Suprapubic skin (tissue), 4 donors: ENCODE data around the gene CTXN1. TPM values are rescaled to one million over a fixed set of nuclear protein-coding genes. Genes with fewer than 3 reads are reported as not detected.

Experiments used
- DNase-seq, 2 donors: peaks; one replicate each; pipeline ENCODE4 v3.0.0-alpha.2; 2019; ENCODE audit warnings: low spot score in 2 of 2
- H3K27ac ChIP-seq: fragments of 200-600 bp; sonication (generic); one replicate; pipeline ENCODE4 v1.5.1; 2019
- H3K27me3 ChIP-seq: fragments of 200-600 bp; sonication (generic); one replicate; pipeline ENCODE4 v1.5.1; 2019
- H3K36me3 ChIP-seq: fragments of 200-600 bp; sonication (generic); one replicate; pipeline ENCODE4 v1.5.1; 2019
- H3K4me1 ChIP-seq: fragments of 200-600 bp; sonication (generic); one replicate; pipeline ENCODE4 v1.5.1; 2019
- H3K4me3 ChIP-seq: fragments of 200-600 bp; sonication (generic); one replicate; pipeline ENCODE4 v1.5.1; 2019; ENCODE audit warnings: mild to moderate bottlenecking
- H3K9me3 ChIP-seq: fragments of 200-600 bp; sonication (generic); one replicate; pipeline ENCODE4 v1.5.1; 2019
- EP300 ChIP-seq: sonication (generic); formaldehyde crosslinking; IDR thresholded peaks from one replicate; pipeline ENCODE4 v1.6.1; 2017; ENCODE audit warnings: antibody characterized with exemption
- POLR2A ChIP-seq, 2 donors: fragments of 450-650 bp; IDR thresholded peaks; one replicate each; pipeline ENCODE4 v1.6.1; 2017; ENCODE audit warnings: antibody characterized with exemption in 2 of 2, mild to moderate bottlenecking in 2 of 2, moderate library complexity in 2 of 2
- POLR2AphosphoS5 ChIP-seq, 3 donors: sonication (generic); formaldehyde crosslinking; IDR thresholded peaks; one replicate each; pipeline ENCODE4 v1.6.1; 2017; ENCODE audit warnings: antibody characterized with exemption in 3 of 3
- WGBS: methylation state at CpG from one replicate; pipeline ENCODE4 v1.1.5; 2018; 5-methylcytosine and 5-hydroxymethylcytosine counted together
- total RNA-seq, 4 donors: library from RNA; depleted of rRNA; stranded (reverse); fragments of >200 nt; gene quantifications; one replicate each; pipeline ENCODE4 v1.1.0, GENCODE V29; 2016
- TF ChIP-seq, protein P1 (sequence below), 2 donors: fragments of 200-600 bp in 1 of 2; fragments of 450-650 bp in 1 of 2; sonication (generic) in 1 of 2; IDR thresholded peaks; one replicate each; pipeline ENCODE4 v1.5.1; 2016 to 2019; ENCODE audit warnings: antibody characterized with exemption in 2 of 2, mild to moderate bottlenecking in 1 of 2, moderate library complexity in 1 of 2

CTXN1 gene
- total RNA-seq, 4 donors from 2014 or later, result 1.2 to 3.6 (median 2.6) TPM

DNA sequence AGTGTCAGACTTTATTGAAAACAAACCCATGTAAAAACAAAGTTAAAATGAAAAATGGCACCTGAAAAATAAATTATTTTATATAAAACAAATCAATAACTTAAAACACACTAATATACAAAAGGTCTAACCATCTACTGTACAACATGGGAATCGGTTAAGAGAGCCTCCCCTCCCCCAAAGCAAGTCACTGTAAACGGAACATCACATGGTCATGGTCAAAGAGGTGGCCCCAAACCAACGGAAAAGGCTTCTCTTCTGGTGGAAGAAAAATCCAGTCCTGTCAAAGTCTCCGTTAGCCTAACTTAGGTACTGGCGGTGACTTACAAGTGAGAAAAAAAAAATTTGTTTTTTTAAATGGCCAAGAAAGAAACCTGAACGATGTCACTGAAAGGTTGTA lies 33.3 kb upstream of the CTXN1 start:
- TF ChIP-seq POLR2AphosphoS5 (IDR thresholded peaks at IDR 0.05) (no peak), POLR2A (IDR thresholded peaks at IDR 0.05) (no peak), EP300 (no peak)
- TF ChIP-seq, protein P1, sequence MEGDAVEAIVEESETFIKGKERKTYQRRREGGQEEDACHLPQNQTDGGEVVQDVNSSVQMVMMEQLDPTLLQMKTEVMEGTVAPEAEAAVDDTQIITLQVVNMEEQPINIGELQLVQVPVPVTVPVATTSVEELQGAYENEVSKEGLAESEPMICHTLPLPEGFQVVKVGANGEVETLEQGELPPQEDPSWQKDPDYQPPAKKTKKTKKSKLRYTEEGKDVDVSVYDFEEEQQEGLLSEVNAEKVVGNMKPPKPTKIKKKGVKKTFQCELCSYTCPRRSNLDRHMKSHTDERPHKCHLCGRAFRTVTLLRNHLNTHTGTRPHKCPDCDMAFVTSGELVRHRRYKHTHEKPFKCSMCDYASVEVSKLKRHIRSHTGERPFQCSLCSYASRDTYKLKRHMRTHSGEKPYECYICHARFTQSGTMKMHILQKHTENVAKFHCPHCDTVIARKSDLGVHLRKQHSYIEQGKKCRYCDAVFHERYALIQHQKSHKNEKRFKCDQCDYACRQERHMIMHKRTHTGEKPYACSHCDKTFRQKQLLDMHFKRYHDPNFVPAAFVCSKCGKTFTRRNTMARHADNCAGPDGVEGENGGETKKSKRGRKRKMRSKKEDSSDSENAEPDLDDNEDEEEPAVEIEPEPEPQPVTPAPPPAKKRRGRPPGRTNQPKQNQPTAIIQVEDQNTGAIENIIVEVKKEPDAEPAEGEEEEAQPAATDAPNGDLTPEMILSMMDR (IDR thresholded peaks at IDR 0.05), result no peak
- Histone ChIP-seq H3K9me3 (no peaks in the 10 kb centered on the region), H3K4me3 (no peak overlapping the region), H3K4me1 (no peaks in the 10 kb centered on the region), H3K27ac (no peak overlapping the region), H3K27me3 (no peaks in the 10 kb centered on the region), H3K36me3 (peaks cover 55% of the 10 kb centered on the region)
- no peak for DNase-seq
- 73% methylated on average over 6 of the region's 6 CpGs for WGBS

DNA sequence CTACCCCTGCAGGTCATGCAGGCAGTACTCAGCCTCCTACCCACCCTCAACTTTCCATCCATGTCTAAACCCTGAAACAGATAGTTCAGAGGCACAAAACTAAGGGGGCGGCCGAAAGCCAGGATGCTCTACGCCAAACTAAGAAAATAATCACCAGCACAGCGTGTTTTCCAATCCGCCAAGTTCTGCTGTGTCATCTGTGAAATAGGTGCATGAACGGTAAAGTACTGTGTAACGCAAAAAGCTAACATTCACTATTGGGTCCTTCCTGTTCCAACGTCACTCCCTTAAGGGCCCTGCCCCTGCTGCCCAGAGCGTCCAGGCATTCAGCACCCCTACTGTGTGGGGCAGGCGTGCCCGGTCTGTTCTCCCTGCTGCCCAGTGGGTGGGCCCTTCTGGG lies 29.8 kb upstream of the CTXN1 start:
- no peaks in the 10 kb centered on the region for H3K4me1 ChIP-seq
- no peak overlapping the region for H3K4me3 ChIP-seq
- no peak for DNase-seq
- TF ChIP-seq POLR2A (IDR thresholded peaks at IDR 0.05) (no peak), POLR2AphosphoS5 (IDR thresholded peaks at IDR 0.05) (no peak), EP300 (no peak)
- TF ChIP-seq, protein P1 (IDR thresholded peaks at IDR 0.05), result no peak
- H3K9me3 ChIP-seq, result no peaks in the 10 kb centered on the region
- H3K27me3 ChIP-seq, result no peaks in the 10 kb centered on the region
- H3K36me3 ChIP-seq, result peaks cover 21% of the 10 kb centered on the region
- H3K27ac ChIP-seq, result no peak overlapping the region
- WGBS, result 83% methylated on average over 9 of the region's 11 CpGs

DNA sequence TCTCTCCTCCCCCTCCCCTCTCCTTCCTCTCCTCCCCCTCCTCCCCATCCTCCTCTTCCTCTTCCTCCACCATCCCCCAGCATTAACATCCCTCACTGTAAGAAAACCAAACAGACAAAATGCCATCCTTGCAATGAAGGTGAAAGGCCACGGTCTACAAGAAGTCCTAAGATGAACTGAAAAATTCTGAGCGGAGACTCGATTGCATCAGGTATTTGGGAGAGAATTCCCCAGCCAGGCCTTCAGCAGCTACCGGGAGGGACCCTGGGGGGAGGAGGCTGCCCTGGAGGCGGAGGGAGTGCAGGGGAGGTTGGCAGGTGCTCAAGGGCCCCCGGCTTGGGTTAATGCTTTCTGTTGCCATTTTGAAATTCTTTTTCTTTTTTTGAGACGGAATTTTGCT lies 27.6 kb upstream of the CTXN1 start:
- Histone ChIP-seq H3K27ac (no peak overlapping the region), H3K4me1 (no peaks in the 10 kb centered on the region), H3K36me3 (peaks cover 7% of the 10 kb centered on the region), H3K9me3 (no peaks in the 10 kb centered on the region), H3K27me3 (no peaks in the 10 kb centered on the region), H3K4me3 (no peak overlapping the region)
- DNase-seq, result no peak
- TF ChIP-seq, protein P1 (IDR thresholded peaks at IDR 0.05), result no peak
- TF ChIP-seq EP300, result no peak
- TF ChIP-seq POLR2A (IDR thresholded peaks at IDR 0.05), result no peak
- no peak for TF ChIP-seq POLR2AphosphoS5 (IDR thresholded peaks at IDR 0.05)
- 82% methylated on average over 7 of the region's 7 CpGs for WGBS

DNA sequence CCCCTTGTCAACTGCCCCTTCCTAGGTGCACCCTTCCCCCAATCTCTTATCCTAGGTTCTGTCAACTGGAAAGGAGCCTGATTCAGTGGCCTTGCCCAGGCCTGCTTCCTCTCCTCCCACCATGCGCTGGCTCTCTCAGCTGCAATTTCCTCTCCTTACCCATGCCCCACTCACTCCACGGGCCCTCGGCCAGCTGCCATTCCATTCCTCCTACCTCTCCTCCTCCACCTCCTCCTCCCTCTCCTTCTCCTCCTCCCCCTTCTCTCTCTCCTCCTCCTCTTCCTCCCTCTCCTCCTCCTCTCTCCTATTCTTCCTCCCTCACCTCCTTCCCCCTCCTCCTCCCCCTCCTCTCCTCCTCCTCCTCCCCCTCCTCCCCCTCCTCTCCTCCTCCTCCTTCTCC lies 27.1 kb upstream of the CTXN1 start:
- Histone ChIP-seq H3K27ac (no peak overlapping the region), H3K27me3 (no peaks in the 10 kb centered on the region), H3K9me3 (no peaks in the 10 kb centered on the region), H3K36me3 (peaks cover 4% of the 10 kb centered on the region), H3K4me1 (no peaks in the 10 kb centered on the region), H3K4me3 (no peak overlapping the region)
- no peak for DNase-seq
- 15% methylated on average over 3 of the region's 3 CpGs for WGBS
- TF ChIP-seq EP300, result no peak
- no peak for TF ChIP-seq POLR2A (IDR thresholded peaks at IDR 0.05)
- TF ChIP-seq, protein P1 (IDR thresholded peaks at IDR 0.05), result no peak
- TF ChIP-seq POLR2AphosphoS5 (IDR thresholded peaks at IDR 0.05), result no peak

DNA sequence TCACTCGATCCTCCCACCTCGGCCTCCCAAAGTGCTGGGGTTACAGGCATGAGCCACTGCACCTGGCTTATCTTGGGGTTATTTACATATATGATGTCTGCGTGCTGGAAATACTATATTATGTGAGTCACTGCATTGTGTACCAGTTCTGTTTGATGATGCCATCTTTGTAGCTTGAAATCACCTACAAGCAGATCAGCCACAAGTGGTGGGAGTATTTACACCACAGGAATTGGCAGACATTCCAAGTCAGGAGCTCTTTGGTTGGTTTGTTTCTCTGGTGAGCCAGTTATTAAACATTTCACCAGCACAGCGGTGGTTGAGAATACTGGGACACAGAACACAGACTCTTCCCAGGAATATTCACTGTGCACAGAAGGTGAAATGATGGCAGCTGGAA lies 22.0 kb upstream of the CTXN1 start:
- Histone ChIP-seq H3K4me1 (peaks cover 10% of the 10 kb centered on the region), H3K36me3 (no peaks in the 10 kb centered on the region), H3K4me3 (no peak overlapping the region), H3K27ac (no peak overlapping the region), H3K9me3 (no peaks in the 10 kb centered on the region), H3K27me3 (no peaks in the 10 kb centered on the region)
- TF ChIP-seq POLR2A (IDR thresholded peaks at IDR 0.05), result no peak
- no peak for TF ChIP-seq POLR2AphosphoS5 (IDR thresholded peaks at IDR 0.05)
- WGBS, result 93% methylated on average over 4 of the region's 4 CpGs
- no peak for DNase-seq

DNA sequence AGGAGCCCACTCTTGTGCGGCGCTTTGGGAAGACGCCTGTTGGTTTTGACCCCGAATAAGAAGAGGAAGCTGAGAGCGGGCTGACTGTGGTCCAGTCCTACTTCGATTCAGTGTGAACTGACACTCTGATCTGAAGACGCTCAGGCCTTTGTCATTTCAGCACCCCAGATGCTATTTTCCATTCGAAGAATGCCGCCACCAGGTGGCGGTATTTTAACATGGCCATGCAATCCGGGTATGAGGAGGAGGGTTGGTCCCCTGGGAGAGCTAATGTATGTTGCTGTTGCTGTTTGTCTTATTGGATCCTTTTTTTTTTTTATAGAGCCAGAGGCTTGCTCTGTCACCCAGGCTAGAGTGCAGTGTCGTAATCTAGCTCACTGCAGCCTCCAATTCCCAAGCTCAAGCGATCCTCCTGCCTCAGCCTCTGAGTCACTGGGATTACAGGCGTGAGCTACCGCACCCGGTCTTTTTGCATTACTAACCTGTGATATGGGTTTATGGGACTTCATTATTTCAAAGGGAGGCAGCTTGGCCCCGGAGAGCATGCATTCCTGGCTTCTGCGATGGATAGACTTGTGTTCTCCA lies 18.3 kb upstream of the CTXN1 start:
- peaks cover 24% of the 10 kb centered on the region for H3K4me1 ChIP-seq
- H3K4me3 ChIP-seq, result peak overlapping the region; percentile 81
- peak overlapping the region; percentile 90 for H3K27ac ChIP-seq
- peaks cover 18% of the 10 kb centered on the region for H3K36me3 ChIP-seq
- TF ChIP-seq POLR2AphosphoS5 (IDR thresholded peaks at IDR 0.05), result no peak
- TF ChIP-seq, protein P1 (IDR thresholded peaks at IDR 0.05), result peak; percentile 69 to 79
- DNase-seq, result peak in 1 of 2 donors; percentile 91
- H3K27me3 ChIP-seq, result no peaks in the 10 kb centered on the region
- no peaks in the 10 kb centered on the region for H3K9me3 ChIP-seq
- 26% methylated on average over 17 of the region's 18 CpGs for WGBS
